PFSK-1 (cell line): ENCODE measurements around the gene PKD1L1.

Experiments
- FOXP2 ChIP-seq: optimal IDR thresholded peaks from 2 replicates; pipeline ENCODE3; 2011; ENCODE audit warnings: borderline replicate concordance, control low read depth, inconsistent platforms; ENCODE audit not compliant: insufficient read depth; ENCODE audit errors: extremely low read length, extremely low read depth
- POLR2AphosphoS5 ChIP-seq: IDR thresholded peaks from 2 replicates; pipeline ENCODE4 v1.6.1; 2012; ENCODE audit warnings: low read depth, mild to moderate bottlenecking, control low read depth, low read length, moderate library complexity
- SIN3A ChIP-seq: IDR thresholded peaks from 2 replicates; pipeline ENCODE4 v1.6.1; 2012; ENCODE audit warnings: mild to moderate bottlenecking, low read length, moderate library complexity, borderline replicate concordance; ENCODE audit not compliant: insufficient read depth
- TAF1 ChIP-seq: IDR thresholded peaks from 2 replicates; pipeline ENCODE4 v1.6.1; 2012; ENCODE audit warnings: low read length, control low read depth, borderline replicate concordance; ENCODE audit not compliant: insufficient read depth
- TF ChIP-seq, protein P1 (sequence below), 2 experiments: IDR thresholded peaks; 2 replicates each; pipeline versions ENCODE4 v1.6.1 to v1.8.0; 2011 to 2012; ENCODE audit warnings: low read depth in 2 of 2, low read length in 2 of 2, control low read depth in 1 of 2, inconsistent platforms in 1 of 2, mild to moderate bottlenecking in 1 of 2, moderate library complexity in 1 of 2; ENCODE audit not compliant: insufficient read depth in 1 of 2

Gene PKD1L1

GRCh38 chr7:47788083-47788482, 160.2 kb downstream of the PKD1L1 start:
- TF ChIP-seq, protein P1, sequence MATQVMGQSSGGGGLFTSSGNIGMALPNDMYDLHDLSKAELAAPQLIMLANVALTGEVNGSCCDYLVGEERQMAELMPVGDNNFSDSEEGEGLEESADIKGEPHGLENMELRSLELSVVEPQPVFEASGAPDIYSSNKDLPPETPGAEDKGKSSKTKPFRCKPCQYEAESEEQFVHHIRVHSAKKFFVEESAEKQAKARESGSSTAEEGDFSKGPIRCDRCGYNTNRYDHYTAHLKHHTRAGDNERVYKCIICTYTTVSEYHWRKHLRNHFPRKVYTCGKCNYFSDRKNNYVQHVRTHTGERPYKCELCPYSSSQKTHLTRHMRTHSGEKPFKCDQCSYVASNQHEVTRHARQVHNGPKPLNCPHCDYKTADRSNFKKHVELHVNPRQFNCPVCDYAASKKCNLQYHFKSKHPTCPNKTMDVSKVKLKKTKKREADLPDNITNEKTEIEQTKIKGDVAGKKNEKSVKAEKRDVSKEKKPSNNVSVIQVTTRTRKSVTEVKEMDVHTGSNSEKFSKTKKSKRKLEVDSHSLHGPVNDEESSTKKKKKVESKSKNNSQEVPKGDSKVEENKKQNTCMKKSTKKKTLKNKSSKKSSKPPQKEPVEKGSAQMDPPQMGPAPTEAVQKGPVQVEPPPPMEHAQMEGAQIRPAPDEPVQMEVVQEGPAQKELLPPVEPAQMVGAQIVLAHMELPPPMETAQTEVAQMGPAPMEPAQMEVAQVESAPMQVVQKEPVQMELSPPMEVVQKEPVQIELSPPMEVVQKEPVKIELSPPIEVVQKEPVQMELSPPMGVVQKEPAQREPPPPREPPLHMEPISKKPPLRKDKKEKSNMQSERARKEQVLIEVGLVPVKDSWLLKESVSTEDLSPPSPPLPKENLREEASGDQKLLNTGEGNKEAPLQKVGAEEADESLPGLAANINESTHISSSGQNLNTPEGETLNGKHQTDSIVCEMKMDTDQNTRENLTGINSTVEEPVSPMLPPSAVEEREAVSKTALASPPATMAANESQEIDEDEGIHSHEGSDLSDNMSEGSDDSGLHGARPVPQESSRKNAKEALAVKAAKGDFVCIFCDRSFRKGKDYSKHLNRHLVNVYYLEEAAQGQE (IDR thresholded peaks at IDR 0.05; ENCODE audit: insufficient read depth in 1 of 2, low read depth in 2 of 2, low read length in 2 of 2): no peak
- no peak for TF ChIP-seq POLR2AphosphoS5
- TF ChIP-seq TAF1: no peak
- no peak for TF ChIP-seq SIN3A
- TF ChIP-seq FOXP2: no peak

DNA sequence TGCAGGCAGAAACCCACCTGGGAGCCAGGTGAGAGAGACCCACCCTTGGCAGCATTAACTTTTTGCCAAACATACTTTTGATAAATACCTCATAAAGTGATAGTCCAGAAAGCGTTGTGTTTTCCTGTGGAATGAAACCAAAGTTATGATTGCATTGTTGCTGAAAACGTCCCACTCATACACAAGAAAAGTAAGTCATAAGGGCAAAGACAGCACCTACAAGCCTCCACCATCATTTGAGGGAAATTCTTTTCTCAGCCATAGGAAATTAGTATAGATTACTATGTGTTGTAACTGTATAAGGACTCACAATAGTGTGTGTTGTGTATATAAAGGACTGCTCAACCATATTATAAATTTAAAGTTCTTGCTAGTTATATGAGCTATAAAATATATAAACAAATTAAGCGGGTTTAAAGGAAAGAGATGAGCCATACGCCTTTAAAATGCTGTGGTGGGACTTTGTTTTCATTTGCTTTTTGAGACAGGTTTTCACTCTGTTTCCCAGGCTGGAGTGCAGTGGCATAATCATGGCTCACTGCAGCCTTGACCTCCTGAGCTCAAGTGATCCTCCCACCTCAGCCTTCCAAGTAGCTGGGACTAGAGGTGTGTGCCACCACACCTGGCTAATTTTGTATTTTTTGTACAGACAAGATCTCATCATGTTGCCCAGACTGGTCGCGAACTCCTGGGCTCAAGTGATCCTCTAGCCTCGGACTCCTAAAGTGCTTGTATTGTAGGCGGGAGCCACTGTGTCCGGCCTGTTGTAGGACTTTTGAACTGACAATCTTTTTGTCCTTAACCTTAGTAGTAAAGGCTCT, 160.8 kb downstream of the PKD1L1 start:
- TF ChIP-seq POLR2AphosphoS5 (no peak), FOXP2 (no peak), SIN3A (no peak), TAF1 (no peak)
- TF ChIP-seq, protein P1 (IDR thresholded peaks at IDR 0.05; ENCODE audit: insufficient read depth in 1 of 2, low read depth in 2 of 2, low read length in 2 of 2): no peak

DNA sequence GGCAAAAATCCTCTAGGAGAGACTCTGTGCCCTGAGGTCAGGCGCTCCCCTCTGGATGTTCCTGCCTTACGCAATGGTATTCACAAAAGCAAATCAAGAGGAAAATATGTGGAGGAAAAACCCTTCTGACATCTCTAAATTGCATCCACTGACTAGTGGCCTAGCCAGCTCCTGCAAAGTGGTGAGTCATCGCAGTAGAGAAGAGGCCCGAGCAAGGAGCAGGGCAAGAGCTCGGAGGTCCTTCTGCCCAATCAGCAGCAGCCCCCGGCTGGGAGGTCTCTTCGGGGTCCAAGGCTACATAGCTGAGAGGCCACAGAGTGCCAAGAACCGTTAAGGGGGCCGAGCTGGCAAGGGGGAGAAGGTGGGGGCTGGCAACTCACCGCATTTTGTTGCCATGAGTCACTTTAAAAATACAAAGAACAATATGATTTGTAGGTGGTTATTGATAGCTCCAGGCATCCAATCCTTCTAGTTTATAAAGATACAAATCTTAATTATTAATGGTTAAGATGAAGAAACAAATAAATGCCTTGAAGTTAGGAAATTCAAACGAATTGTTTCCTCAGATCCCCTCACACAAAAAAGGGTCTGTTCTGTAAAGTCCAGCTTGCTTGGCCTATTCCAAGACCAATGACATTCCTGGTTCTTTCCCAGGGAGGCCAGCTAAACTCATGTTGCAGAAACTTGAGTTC, 161.6 kb downstream of the PKD1L1 start:
- TF ChIP-seq POLR2AphosphoS5 (no peak), FOXP2 (peak; percentile 23), SIN3A (no peak)

DNA sequence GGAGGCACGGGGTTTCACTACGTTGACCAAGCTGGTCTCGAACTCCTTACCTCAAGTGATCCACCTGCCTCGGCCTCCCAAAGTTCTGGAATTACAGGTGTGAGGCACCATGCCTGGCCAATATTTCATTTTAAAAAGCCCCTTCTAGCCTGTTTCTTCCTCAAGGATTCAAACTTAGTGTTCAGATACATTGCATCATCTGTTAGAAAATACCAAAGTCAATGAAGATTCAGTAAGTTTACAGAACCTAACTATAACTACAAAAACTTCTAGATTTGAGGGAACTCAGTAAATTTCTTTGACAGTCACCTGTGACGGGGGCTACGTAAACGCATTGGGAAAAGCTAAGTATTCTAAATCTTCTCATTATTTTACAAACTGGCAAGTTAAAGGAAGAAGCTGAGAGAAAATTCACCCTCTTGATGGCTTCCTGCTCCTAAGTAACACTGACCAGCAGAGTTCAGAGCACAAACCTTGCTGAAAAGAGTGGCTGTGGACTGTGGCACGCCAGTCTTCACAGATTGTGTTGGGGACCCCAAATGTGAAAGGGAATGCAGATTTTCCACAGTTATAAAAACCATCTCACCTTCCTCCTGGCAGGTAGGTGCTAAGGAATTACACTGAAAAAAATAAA, 162.2 kb downstream of the PKD1L1 start:
- TF ChIP-seq TAF1: no peak
- TF ChIP-seq, protein P1 (IDR thresholded peaks at IDR 0.05; ENCODE audit: insufficient read depth in 1 of 2, low read depth in 2 of 2, low read length in 2 of 2): no peak
- no peak for TF ChIP-seq FOXP2
- TF ChIP-seq POLR2AphosphoS5: no peak
- no peak for TF ChIP-seq SIN3A

- TF ChIP-seq POLR2AphosphoS5 (no peak), TAF1 (no peak), FOXP2 (no peak), SIN3A (no peak)
- TF ChIP-seq, protein P1 (IDR thresholded peaks at IDR 0.05; ENCODE audit: insufficient read depth in 1 of 2, low read depth in 2 of 2, low read length in 2 of 2): no peak
Measured at GRCh38 chr7:47783456-47784223, 164.6 kb downstream of the PKD1L1 start.
